SK-N-SH (cell line): ENCODE results near the gene CEACAM7. TPM values are rescaled to one million over a fixed set of nuclear protein-coding genes. Genes with fewer than 3 reads are reported as not detected.

Experiments used
- CTCF ChIA-PET: fragments of 300-600, 350-600 bp; formaldehyde crosslinking; extraction: SDS; loops from one replicate; lab custom pipeline; 2021; lab: Yijun Ruan, JAX
- POLR2A ChIA-PET: fragments of 350-600 bp; sonication (Branson Sonifier 250); formaldehyde crosslinking; extraction: SDS; loops from one replicate; lab custom pipeline; 2020; ENCODE audit warnings: antibody characterized with exemption, inconsistent platforms; lab: Yijun Ruan, JAX
- DNase-seq: peaks from one replicate; pipeline ENCODE4 v3.0.0; 2012
- H2AFZ ChIP-seq: fragments of 200-600 bp; sonication (generic); 2 replicates; pipeline ENCODE4 v1.8.1; 2016; ENCODE audit warnings: antibody characterized with exemption, mild to moderate bottlenecking, low read depth
- H3F3A ChIP-seq: fragments of 200-600 bp; sonication (generic); replicated peaks from 2 replicates; pipeline ENCODE3; 2016; ENCODE audit warnings: antibody characterized with exemption, mild to moderate bottlenecking; ENCODE audit not compliant: insufficient read depth
- H3K27ac ChIP-seq, 2 experiments: fragments of 200-500 bp in 1 of 2; fragments of 200-600 bp in 1 of 2; sonication (Bioruptor generic) in 1 of 2; sonication (generic), shearing (Covaris generic) in 1 of 2; 2 replicates each; pipeline versions ENCODE4 v1.5.1 to v1.6.1; 2014 to 2016; ENCODE audit warnings: low read depth in 2 of 2, inconsistent platforms in 1 of 2, low read length in 1 of 2, mild to moderate bottlenecking in 1 of 2, mixed read lengths in 1 of 2
- H3K27me3 ChIP-seq: fragments of 200-600 bp; sonication (generic), shearing (Covaris generic); 2 replicates; pipeline ENCODE4 v1.6.1; 2016; ENCODE audit warnings: mixed run types; ENCODE audit not compliant: insufficient read depth
- H3K36me3 ChIP-seq, 2 experiments: fragments of 200-500 bp in 1 of 2; fragments of 200-600 bp in 1 of 2; sonication (Bioruptor generic) in 1 of 2; sonication (generic) in 1 of 2; replicated peaks in 1 of 2; 2 replicates each; pipeline versions ENCODE3 to v1.5.1; 2014 to 2016; ENCODE audit warnings: low read length in 1 of 2, mild to moderate bottlenecking in 1 of 2; ENCODE audit not compliant: insufficient read depth in 2 of 2, control insufficient read depth in 1 of 2
- H3K4me1 ChIP-seq, 2 experiments: fragments of 200-500 bp in 1 of 2; fragments of 200-600 bp in 1 of 2; sonication (Bioruptor generic) in 1 of 2; sonication (generic), shearing (Covaris generic) in 1 of 2; 2 replicates each; pipeline versions ENCODE4 v1.5.1 to v1.6.1; 2014 to 2016; ENCODE audit warnings: low read depth in 1 of 2, low read length in 1 of 2, mixed run types in 1 of 2; ENCODE audit not compliant: insufficient read depth in 2 of 2, control insufficient read depth in 1 of 2
- H3K4me2 ChIP-seq: fragments of 200-600 bp; sonication (generic), shearing (Covaris generic); 2 replicates; pipeline ENCODE4 v1.6.1; 2017; ENCODE audit warnings: mixed run types
- H3K4me3 ChIP-seq, 2 experiments: fragments of 200-500 bp in 1 of 2; fragments of 200-600 bp in 1 of 2; sonication (Bioruptor generic) in 1 of 2; sonication (generic), shearing (Covaris generic) in 1 of 2; 2 replicates each; pipeline versions ENCODE4 v1.5.1 to v1.8.1; 2014 to 2016; ENCODE audit warnings: low read depth in 2 of 2, inconsistent platforms in 1 of 2, low read length in 1 of 2, mild to moderate bottlenecking in 1 of 2, mixed read lengths in 1 of 2, moderate library complexity in 1 of 2
- H3K79me2 ChIP-seq: fragments of 200-600 bp; sonication (generic); 2 replicates; pipeline ENCODE4 v1.8.1; 2017; ENCODE audit warnings: mild to moderate bottlenecking; ENCODE audit not compliant: insufficient read depth
- H3K9ac ChIP-seq: fragments of 200-600 bp; sonication (generic); 2 replicates; pipeline ENCODE4 v1.6.1; 2017; ENCODE audit warnings: mixed run types
- H3K9me2 ChIP-seq: fragments of 200-600 bp; sonication (generic); 2 replicates; pipeline ENCODE4 v1.6.1; 2017; ENCODE audit warnings: mixed run types
- H3K9me3 ChIP-seq: fragments of 200-600 bp; sonication (generic); 2 replicates; pipeline ENCODE4 v1.6.1; 2017; ENCODE audit warnings: mixed run types, mild to moderate bottlenecking, moderate library complexity
- H4K20me1 ChIP-seq: fragments of 200-600 bp; sonication (generic); 2 replicates; pipeline ENCODE4 v1.6.1; 2017; ENCODE audit warnings: mild to moderate bottlenecking, mixed run types; ENCODE audit not compliant: insufficient read depth
- ELF1 ChIP-seq: IDR thresholded peaks from 2 replicates; pipeline ENCODE4 v1.4.0; 2012
- EP300 ChIP-seq, 2 experiments: IDR thresholded peaks; 2 replicates each; pipeline versions ENCODE4 v1.4.0 to v1.6.1; 2012; ENCODE audit warnings: borderline replicate concordance in 1 of 2, low read depth in 1 of 2, low read length in 1 of 2
- MXI1 ChIP-seq: IDR thresholded peaks from 2 replicates; pipeline ENCODE4 v1.6.1; 2012; ENCODE audit warnings: mild to moderate bottlenecking, low read depth, low read length, improper control_type of control experiment
- NRF1 ChIP-seq: IDR thresholded peaks from 2 replicates; pipeline ENCODE4 v1.6.1; 2012; ENCODE audit warnings: low read depth, mild to moderate bottlenecking, low read length
- POLR2AphosphoS5 ChIP-seq: IDR thresholded peaks from 2 replicates; pipeline ENCODE4 v1.6.1; 2012; ENCODE audit warnings: low read depth, low read length
- SMC3 ChIP-seq: IDR thresholded peaks from 2 replicates; pipeline ENCODE4 v1.6.1; 2012; ENCODE audit warnings: low read depth, low read length, improper control_type of control experiment
- TAF1 ChIP-seq: IDR thresholded peaks from 2 replicates; pipeline ENCODE4 v1.6.1; 2012; ENCODE audit warnings: low read depth, mild to moderate bottlenecking, low read length, moderate library complexity, borderline replicate concordance
- TCF12 ChIP-seq: IDR thresholded peaks from 2 replicates; pipeline ENCODE4 v1.4.0; 2012
- TEAD4 ChIP-seq: IDR thresholded peaks from 2 replicates; pipeline ENCODE4 v1.4.0; 2012; ENCODE audit warnings: mild to moderate bottlenecking, borderline replicate concordance; ENCODE audit not compliant: insufficient read depth
- WGBS: methylation state at CpG from one replicate; pipeline ENCODE4 v1.1.6; 2017; ENCODE audit warnings: low lambda C conversion rate; 5-methylcytosine and 5-hydroxymethylcytosine counted together
- polyA plus RNA-seq, 3 experiments: library from polyadenylated mRNA; depleted of rRNA; stranded (reverse); fragments of >200 nt; gene quantifications; 2 replicates each; pipeline ENCODE4 v1.2.3, GENCODE V29; 2012
- TF ChIP-seq, protein P1 (sequence below): IDR thresholded peaks from 2 replicates; pipeline ENCODE4 v1.6.1; 2012; ENCODE audit warnings: mild to moderate bottlenecking, low read depth, low read length, moderate library complexity
- TF ChIP-seq, protein P2 (sequence below): IDR thresholded peaks from 2 replicates; pipeline ENCODE4 v1.4.0; 2012; ENCODE audit warnings: low read depth, borderline replicate concordance

Gene CEACAM7
- polyA plus RNA-seq, 1 of the 3 experiments (the other 2 are of a cell fraction): not detected

DNA sequence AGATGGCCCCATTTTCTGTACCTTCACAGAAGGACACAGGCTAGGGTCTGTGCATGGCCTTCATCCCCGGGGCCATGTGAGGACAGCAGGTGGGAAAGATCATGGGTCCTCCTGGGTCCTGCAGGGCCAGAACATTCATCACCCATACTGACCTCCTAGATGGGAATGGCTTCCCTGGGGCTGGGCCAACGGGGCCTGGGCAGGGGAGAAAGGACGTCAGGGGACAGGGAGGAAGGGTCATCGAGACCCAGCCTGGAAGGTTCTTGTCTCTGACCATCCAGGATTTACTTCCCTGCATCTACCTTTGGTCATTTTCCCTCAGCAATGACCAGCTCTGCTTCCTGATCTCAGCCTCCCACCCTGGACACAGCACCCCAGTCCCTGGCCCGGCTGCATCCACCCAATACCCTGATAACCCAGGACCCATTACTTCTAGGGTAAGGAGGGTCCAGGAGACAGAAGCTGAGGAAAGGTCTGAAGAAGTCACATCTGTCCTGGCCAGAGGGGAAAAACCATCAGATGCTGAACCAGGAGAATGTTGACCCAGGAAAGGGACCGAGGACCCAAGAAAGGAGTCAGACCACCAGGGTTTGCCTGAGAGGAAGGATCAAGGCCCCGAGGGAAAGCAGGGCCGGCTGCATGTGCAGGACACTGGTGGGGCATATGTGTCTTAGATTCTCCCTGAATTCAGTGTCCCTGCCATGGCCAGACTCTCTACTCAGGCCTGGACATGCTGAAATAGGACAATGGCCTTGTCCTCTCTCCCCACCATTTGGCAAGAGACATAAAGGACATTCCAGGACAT lies 7.0 kb upstream of the CEACAM7 start (continued):
- TF ChIP-seq, protein P1, sequence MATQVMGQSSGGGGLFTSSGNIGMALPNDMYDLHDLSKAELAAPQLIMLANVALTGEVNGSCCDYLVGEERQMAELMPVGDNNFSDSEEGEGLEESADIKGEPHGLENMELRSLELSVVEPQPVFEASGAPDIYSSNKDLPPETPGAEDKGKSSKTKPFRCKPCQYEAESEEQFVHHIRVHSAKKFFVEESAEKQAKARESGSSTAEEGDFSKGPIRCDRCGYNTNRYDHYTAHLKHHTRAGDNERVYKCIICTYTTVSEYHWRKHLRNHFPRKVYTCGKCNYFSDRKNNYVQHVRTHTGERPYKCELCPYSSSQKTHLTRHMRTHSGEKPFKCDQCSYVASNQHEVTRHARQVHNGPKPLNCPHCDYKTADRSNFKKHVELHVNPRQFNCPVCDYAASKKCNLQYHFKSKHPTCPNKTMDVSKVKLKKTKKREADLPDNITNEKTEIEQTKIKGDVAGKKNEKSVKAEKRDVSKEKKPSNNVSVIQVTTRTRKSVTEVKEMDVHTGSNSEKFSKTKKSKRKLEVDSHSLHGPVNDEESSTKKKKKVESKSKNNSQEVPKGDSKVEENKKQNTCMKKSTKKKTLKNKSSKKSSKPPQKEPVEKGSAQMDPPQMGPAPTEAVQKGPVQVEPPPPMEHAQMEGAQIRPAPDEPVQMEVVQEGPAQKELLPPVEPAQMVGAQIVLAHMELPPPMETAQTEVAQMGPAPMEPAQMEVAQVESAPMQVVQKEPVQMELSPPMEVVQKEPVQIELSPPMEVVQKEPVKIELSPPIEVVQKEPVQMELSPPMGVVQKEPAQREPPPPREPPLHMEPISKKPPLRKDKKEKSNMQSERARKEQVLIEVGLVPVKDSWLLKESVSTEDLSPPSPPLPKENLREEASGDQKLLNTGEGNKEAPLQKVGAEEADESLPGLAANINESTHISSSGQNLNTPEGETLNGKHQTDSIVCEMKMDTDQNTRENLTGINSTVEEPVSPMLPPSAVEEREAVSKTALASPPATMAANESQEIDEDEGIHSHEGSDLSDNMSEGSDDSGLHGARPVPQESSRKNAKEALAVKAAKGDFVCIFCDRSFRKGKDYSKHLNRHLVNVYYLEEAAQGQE: no peak
- TF ChIP-seq TCF12 (no peak), SMC3 (no peak), TEAD4 (no peak), NRF1 (no peak), EP300 (IDR thresholded peaks at IDR 0.05; ENCODE audit: borderline replicate concordance in 1 of 2, low read depth in 1 of 2, low read length in 1 of 2) (no peak), TAF1 (no peak), ELF1 (no peak)
- TF ChIP-seq, protein P2, sequence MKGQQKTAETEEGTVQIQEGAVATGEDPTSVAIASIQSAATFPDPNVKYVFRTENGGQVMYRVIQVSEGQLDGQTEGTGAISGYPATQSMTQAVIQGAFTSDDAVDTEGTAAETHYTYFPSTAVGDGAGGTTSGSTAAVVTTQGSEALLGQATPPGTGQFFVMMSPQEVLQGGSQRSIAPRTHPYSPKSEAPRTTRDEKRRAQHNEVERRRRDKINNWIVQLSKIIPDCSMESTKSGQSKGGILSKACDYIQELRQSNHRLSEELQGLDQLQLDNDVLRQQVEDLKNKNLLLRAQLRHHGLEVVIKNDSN: no peak

GRCh38 chr19:41694196-41694595 lies 6.1 kb upstream of the CEACAM7 start:
- Histone ChIP-seq H3K79me2 (no peaks in the 10 kb centered on the region), H3K27me3 (no peaks in the 10 kb centered on the region), H3K4me3 (no peak overlapping the region), H3K9me2 (no peaks in the 10 kb centered on the region), H3K36me3 (no peaks in the 10 kb centered on the region), H3K9ac (no peak overlapping the region), H3K4me2 (no peak overlapping the region), H3F3A (no peaks in the 10 kb centered on the region), H4K20me1 (no peaks in the 10 kb centered on the region), H3K4me1 (no peaks in the 10 kb centered on the region), H3K9me3 (no peaks in the 10 kb centered on the region), H3K27ac (no peak overlapping the region), H2AFZ (no peak overlapping the region)
- no peak for DNase-seq
- CTCF ChIA-PET: interaction anchor here (0.9 to 1.1 kb wide), 2 partner anchors 12 to 52 kb away, joined by 3 read pairs; no protein-coding TSS in a partner anchor
- POLR2A ChIA-PET: no interaction called here
- no peak for TF ChIP-seq MXI1
- TF ChIP-seq TAF1: no peak
- TF ChIP-seq POLR2AphosphoS5: no peak
- WGBS: 0% methylated on average over 1 of the region's 1 CpG
